Activated CD8-positive, alpha-beta memory T cell treated with anti-CD3 and anti-CD28 coated beads for 24 hours (primary cell): ENCODE measurements around the gene TIMP3.

Experiments
- DNase-seq: peaks from one replicate; pipeline ENCODE4 v3.0.0-alpha.2; 2020

TIMP3 gene

DNA sequence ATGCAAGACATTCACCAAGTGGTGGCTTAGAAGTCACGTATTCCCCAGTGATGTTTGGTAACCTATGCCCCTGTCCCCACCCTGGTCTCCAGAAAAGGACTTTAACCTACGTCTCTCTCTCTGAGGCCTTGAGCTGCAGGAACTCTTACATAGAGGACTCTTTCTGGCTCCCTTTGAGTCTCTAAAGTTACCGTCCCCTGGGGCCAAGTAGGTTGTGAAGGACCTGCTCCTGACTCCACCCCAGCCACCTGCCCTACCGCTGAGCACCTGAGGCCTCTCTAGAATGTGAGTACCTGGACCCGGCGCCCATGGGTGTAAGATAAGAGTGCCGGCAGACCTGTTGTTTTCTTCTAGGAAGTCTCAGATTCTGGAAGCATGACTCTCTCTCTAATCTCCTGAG is 95.4 kb downstream of the TIMP3 start:
- no peak for DNase-seq

DNA sequence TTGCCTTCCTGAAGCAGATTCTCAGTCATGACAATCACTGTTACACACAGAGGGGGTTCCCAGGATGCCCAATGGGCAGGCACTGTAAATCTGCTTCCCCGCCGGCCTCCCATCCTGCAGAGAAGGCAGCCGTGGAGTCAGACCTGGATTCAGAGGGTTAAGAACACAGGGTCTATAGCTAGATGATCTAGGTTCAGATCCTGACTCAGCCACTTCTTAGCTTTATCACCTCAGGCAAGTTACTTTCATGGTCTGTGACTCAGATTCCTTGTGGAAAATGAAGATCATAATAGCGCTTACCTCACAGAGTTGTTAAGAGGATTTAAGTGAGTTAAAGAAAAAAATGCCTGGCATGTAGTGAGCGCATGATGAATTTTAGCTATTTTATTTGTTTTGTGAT is 95.9 kb downstream of the TIMP3 start:
- no peak for DNase-seq

DNA sequence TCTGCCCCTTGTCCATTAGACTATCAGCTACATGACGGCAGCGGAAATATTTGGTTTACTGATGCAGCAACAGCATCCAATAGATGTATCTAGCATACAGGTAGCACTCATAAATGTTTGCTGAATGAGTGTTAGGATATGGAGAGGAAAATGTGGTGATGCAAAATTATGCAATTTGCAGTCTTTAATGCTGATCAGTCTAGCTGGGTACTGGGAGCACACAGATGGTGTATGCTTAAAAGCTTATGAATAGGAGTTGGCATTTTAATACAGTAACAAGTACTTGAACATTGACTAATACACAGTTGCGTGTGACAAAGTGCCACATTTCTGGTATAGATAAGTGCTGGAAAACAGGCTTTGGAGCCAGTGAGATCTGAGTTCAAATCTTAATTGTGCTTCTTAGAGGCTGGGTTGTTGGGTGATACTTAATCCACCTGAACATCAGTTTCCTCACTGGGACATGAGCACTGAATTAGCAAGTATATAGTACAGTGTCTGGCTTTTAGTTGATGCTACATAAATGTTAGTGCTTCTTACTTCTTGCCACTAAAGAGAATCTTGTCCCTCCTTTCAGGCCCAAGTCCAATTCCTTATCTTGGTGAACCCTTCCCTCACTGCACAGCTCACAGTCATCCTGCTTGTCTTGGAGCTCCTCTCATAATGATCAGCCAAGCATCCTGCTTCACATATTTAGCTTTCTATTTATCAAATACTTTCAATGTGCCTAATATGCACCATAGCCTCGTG is 99.6 kb downstream of the TIMP3 start:
- DNase-seq: no peak

DNA sequence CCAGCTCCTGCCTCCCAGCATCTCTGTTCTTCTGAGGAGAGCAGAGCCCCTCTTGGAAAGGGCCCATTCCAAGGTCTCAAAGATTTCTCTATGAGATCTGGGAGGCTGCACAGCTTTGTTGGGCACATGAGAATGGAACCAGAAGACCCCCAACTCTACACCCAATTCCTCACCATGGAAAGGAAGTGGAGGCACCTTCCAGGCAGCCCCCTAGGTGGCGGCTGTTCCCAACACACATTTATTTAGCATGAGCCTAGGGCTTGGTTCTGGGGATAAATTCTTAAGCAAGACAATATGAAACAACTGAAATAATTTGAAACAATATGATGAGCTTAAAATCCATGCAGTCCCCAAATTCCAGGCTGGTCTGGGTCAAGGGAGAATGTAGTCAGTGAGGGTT is 100.4 kb downstream of the TIMP3 start:
- DNase-seq: no peak

DNA sequence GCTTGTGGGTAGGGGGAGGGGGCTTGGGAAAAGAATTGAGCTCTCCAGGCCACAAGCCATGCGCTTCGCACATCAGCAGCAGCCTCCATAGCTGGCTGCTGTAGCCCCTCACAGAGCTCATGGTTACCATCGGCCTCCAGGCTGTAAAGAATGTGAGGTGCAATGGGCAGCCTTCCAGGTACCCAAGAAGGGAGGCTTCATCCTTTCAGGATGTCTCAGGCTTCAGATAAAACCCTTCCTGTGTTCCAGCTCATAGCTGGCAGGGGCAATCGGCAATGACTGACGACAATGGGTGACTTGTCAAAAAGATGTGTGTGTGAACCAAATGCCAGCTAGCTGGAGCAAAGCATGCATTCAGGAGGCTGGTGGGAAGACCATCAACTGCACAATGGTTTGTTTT is 102.0 kb downstream of the TIMP3 start:
- no peak for DNase-seq

DNA sequence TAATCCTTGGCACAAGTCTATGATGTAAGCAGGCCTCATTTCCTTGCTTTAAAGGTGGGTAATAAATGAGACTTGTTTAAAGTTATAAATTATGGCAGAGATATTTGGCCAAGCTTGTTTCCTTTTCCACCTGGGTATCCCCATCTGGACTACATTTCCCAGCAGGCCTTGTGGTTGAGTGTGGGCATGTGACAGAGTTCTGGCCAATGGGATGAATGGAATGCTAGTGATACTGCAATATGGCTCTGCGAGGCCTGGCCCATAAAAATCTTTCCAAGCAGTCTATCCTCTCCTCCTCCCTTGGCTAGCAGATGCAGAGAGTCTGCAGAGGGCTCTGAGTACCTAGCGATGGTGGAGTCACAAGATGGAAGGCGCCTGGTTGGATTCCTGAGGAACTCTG is 102.5 kb downstream of the TIMP3 start:
- no peak for DNase-seq

DNA sequence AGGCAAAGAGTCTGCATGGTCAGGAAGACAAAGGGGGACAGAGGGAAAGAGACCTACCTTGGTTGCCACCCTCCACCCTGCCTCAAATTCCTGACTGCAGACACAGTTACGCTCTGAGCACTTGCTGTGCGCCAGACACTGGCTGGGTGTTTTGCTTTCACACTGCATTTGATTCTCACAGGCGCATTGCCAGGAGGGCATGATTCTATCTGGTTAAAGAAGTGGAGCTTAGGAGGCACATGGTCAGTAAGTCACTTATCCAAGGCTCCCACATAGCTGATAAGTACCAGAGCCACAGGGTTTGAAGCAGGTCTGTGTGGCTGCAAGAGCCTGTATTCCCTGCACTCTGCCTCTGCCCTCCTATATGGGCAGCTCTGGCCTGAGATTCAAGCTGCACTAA is 103.9 kb downstream of the TIMP3 start:
- DNase-seq: no peak

DNA sequence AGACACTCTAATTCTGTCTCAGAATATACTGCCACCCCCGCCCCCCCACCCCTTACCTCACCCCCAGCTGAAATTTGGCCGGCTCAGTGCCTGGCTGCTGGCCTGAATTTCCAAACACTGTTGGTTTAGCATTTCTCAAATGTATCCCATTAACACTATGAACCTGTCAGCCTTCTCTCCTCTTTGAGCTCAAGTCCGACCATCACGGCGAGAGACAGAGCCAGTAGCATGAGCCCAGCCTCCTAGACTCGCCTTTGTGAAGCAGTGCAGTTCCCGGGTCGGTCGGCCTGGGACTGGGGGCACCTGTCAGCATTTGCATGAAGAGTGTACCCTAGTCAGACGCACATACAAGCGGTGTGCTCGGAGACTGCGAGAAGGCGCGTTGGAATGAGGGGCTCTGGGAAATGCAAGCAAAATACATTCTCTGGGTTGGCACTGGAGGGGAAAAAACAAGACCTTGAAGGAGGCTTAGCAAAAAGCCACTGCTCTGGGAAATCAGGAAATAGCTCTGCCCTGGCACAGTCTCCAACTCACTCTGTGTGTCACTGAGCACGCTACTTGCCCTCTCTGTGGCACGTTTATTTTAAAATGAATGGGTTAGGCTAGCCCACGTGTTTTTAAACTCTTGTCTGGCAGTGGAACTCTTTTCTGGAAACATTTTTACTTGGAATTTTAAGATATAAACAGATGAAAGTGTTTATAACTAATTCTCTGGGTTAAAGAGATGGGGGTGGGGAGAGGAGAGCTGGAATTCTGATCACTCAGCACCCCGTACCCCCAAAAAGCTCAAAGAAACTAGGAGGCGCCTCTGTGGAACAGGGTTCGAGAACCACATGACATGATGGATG is 108.3 kb downstream of the TIMP3 start:
- DNase-seq: no peak

DNA sequence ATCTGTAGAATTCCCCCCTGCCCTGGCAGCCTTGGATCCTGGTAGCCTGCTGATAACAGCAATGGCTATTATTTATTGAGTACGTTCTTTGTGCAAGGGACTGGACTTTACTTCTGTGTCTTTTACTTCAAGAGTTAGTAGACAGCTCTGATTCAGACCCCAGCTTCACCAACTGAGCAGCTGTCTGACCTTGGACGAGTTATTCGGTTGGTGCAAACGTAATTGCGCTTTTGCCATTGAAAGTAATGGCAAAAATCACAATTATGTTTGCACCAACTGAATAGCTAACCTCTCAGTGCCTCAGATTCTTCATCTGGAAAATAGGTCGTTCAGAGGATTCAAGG is 108.9 kb downstream of the TIMP3 start:
- no peak for DNase-seq

DNA sequence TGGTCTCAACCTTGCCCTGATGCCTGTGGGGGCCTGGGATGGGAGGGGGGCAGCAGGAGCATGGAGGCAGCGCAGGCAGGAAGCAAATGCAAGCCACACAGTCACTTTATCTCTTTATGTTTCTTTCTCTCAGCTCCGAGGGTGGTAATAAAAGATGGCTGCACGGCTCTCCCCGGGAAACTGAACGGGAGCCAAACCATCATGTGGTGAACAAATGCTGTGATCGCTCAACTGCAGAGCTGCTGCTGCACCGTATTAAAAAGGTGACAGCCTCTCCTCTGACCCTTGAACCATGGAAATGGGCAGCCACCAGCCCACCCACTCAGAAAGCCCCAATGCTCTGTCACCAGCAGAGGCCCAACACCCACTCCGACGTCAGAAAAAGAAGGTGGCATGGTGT is 110.0 kb downstream of the TIMP3 start:
- no peak for DNase-seq
